Natural killer cell (primary cell): ENCODE data around the gene SMTNL2. TPM values are rescaled to one million over a fixed set of nuclear protein-coding genes. Genes with fewer than 3 reads are reported as not detected.

Experiments used
- ATAC-seq, 3 donors: fragments of 150-1000 bp in 2 of 3; fragments of 200-7000 bp in 1 of 3; cut with Tn5 transposase; 1 replicate in 1 of 3; 2 replicates in 2 of 3; pipeline ENCODE4 v1.10.0; 2021; ENCODE audit warnings: mild to moderate bottlenecking in 2 of 3, moderate library complexity in 2 of 3
- DNase-seq, 2 donors: peaks; one replicate each; pipeline versions ENCODE4 v3.0.0 to v3.0.0-alpha.2; 2013 to 2021; ENCODE audit warnings: mixed read lengths in 1 of 2
- H3K27ac ChIP-seq: one replicate; pipeline ENCODE4 v1.5.1; 2013; ENCODE audit warnings: mild to moderate bottlenecking, low read length
- H3K27me3 ChIP-seq: one replicate; pipeline ENCODE4 v1.6.1; 2013; ENCODE audit warnings: low read length; ENCODE audit not compliant: control insufficient read depth, insufficient read depth
- H3K36me3 ChIP-seq: one replicate; pipeline ENCODE4 v1.6.1; 2013; ENCODE audit warnings: low read length; ENCODE audit not compliant: control insufficient read depth, insufficient read depth
- H3K4me1 ChIP-seq: one replicate; pipeline ENCODE4 v1.6.1; 2013; ENCODE audit warnings: low read length; ENCODE audit not compliant: control insufficient read depth, insufficient read depth
- H3K4me3 ChIP-seq: one replicate; pipeline ENCODE4 v1.5.1; 2013; ENCODE audit warnings: low read length
- H3K9me3 ChIP-seq: one replicate; pipeline ENCODE4 v1.6.1; 2013; ENCODE audit warnings: low read length; ENCODE audit not compliant: control insufficient read depth, insufficient read depth
- H3K27ac Mint-ChIP-seq, 2 donors: one replicate each; pipeline ENCODE4 v1.8.0; 2022; ENCODE audit warnings: mild to moderate bottlenecking in 2 of 2, mixed read lengths in 2 of 2, moderate library complexity in 1 of 2
- H3K27me3 Mint-ChIP-seq, 2 donors: one replicate each; pipeline ENCODE4 v1.8.0; 2022; ENCODE audit warnings: low read depth in 2 of 2, mixed read lengths in 2 of 2
- H3K36me3 Mint-ChIP-seq: one replicate; pipeline ENCODE4 v1.8.0; 2022; ENCODE audit warnings: mixed read lengths
- H3K4me1 Mint-ChIP-seq, 2 donors: one replicate each; pipeline ENCODE4 v1.8.0; 2022; ENCODE audit warnings: mixed read lengths in 2 of 2
- H3K4me3 Mint-ChIP-seq: one replicate; pipeline ENCODE4 v1.8.0; 2022; ENCODE audit warnings: mild to moderate bottlenecking, moderate library complexity, mixed read lengths
- H3K9me3 Mint-ChIP-seq, 2 donors: one replicate each; pipeline ENCODE4 v1.8.0; 2022; ENCODE audit warnings: mixed read lengths in 2 of 2
- CTCF ChIP-seq: fragments of 200-600 bp; IDR thresholded peaks from one replicate; pipeline ENCODE4 v1.8.0; 2022; ENCODE audit warnings: antibody characterized with exemption
- WGBS: methylation state at CpG from one replicate; pipeline ENCODE4 v1.1.7; 2013; ENCODE audit warnings: missing lambda C conversion rate; ENCODE audit not compliant: insufficient coverage; 5-methylcytosine and 5-hydroxymethylcytosine counted together
- intact Hi-C: fragments of 100-400 bp; cut with micrococcal nuclease; formaldehyde crosslinking; loops from one replicate; pipeline ENCODE4 v1.14.2; 2022
- total RNA-seq, 4 donors: library from RNA; stranded (reverse); fragments of 120-200 nt in 1 of 4; gene quantifications; one replicate each; pipeline versions ENCODE4 v1.2.3 to v1.2.4, GENCODE V29; 2013 to 2022

The SMTNL2 gene
- total RNA-seq, 3 donors from 2014 or later (not counting 1 experiment from before 2014, with no cell fraction given), result not detected

GRCh38 chr17:4599505-4600281, 15.4 kb downstream of the SMTNL2 start:
- Histone ChIP-seq H3K27ac (no peak overlapping the region), H3K4me1 (peaks cover 6% of the 10 kb centered on the region), H3K4me3 (no peak overlapping the region), H3K27me3 (no peaks in the 10 kb centered on the region), H3K36me3 (no peaks in the 10 kb centered on the region), H3K9me3 (no peaks in the 10 kb centered on the region)
- Mint-ChIP-seq H3K27me3 (peaks cover 0 to 5% of the 10 kb centered on the region in 2 donors), H3K9me3 (no peaks in the 10 kb centered on the region), H3K4me3 (no peak overlapping the region), H3K4me1 (peaks cover 5% of the 10 kb centered on the region in 2 donors), H3K27ac (no peak overlapping the region), H3K36me3 (no peaks in the 10 kb centered on the region)
- no peak for TF ChIP-seq CTCF
- WGBS, result 81% methylated on average over 25 of the region's 25 CpGs
- ATAC-seq (no peak), DNase-seq (no peak)
- intact Hi-C loops, result no loop called here

- no peak overlapping the region for H3K27ac Mint-ChIP-seq
- intact Hi-C loops, result no loop called here
- no peaks in the 10 kb centered on the region for H3K9me3 Mint-ChIP-seq
- Histone ChIP-seq H3K36me3 (no peaks in the 10 kb centered on the region), H3K4me3 (no peak overlapping the region), H3K27ac (no peak overlapping the region), H3K27me3 (no peaks in the 10 kb centered on the region), H3K9me3 (no peaks in the 10 kb centered on the region), H3K4me1 (no peaks in the 10 kb centered on the region)
- no peak overlapping the region for H3K4me3 Mint-ChIP-seq
- WGBS, result 84% methylated on average over 13 of the region's 13 CpGs
- no peaks in the 10 kb centered on the region for H3K36me3 Mint-ChIP-seq
- H3K4me1 Mint-ChIP-seq, result no peaks in the 10 kb centered on the region
- no peak for DNase-seq
- peaks cover 0 to 5% of the 10 kb centered on the region in 2 donors for H3K27me3 Mint-ChIP-seq
- no peak for ATAC-seq
- TF ChIP-seq CTCF, result no peak
Observed at GRCh38 chr17:4600563-4600962, 16.2 kb downstream of the SMTNL2 start.

GRCh38 chr17:4601326-4601725, 17.0 kb downstream of the SMTNL2 start:
- peaks cover 0 to 5% of the 10 kb centered on the region in 2 donors for H3K27me3 Mint-ChIP-seq
- Histone ChIP-seq H3K4me3 (no peak overlapping the region), H3K36me3 (no peaks in the 10 kb centered on the region), H3K9me3 (no peaks in the 10 kb centered on the region), H3K27me3 (no peaks in the 10 kb centered on the region), H3K27ac (no peak overlapping the region), H3K4me1 (no peaks in the 10 kb centered on the region)
- H3K9me3 Mint-ChIP-seq, result no peaks in the 10 kb centered on the region
- no peak overlapping the region for H3K27ac Mint-ChIP-seq
- DNase-seq (no peak), ATAC-seq (no peak)
- no peak overlapping the region for H3K4me3 Mint-ChIP-seq
- no peaks in the 10 kb centered on the region for H3K4me1 Mint-ChIP-seq
- H3K36me3 Mint-ChIP-seq, result no peaks in the 10 kb centered on the region
- WGBS, result 94% methylated on average over 4 of the region's 4 CpGs
- intact Hi-C loops, result no loop called here
- no peak for TF ChIP-seq CTCF

- no peak for TF ChIP-seq CTCF
- H3K36me3 Mint-ChIP-seq, result no peaks in the 10 kb centered on the region
- intact Hi-C loops, result no loop called here
- H3K9me3 ChIP-seq, result no peaks in the 10 kb centered on the region
- H3K27ac ChIP-seq, result no peak overlapping the region
- H3K36me3 ChIP-seq, result no peaks in the 10 kb centered on the region
- no peaks in the 10 kb centered on the region for H3K4me1 ChIP-seq
- H3K9me3 Mint-ChIP-seq, result no peaks in the 10 kb centered on the region
- no peak overlapping the region for H3K4me3 ChIP-seq
- no peaks in the 10 kb centered on the region for H3K4me1 Mint-ChIP-seq
- H3K27me3 Mint-ChIP-seq, result peaks cover 0 to 5% of the 10 kb centered on the region in 2 donors
- WGBS, result 92% methylated on average over 3 of the region's 5 CpGs
- no peaks in the 10 kb centered on the region for H3K27me3 ChIP-seq
- no peak overlapping the region for H3K4me3 Mint-ChIP-seq
- ATAC-seq (no peak), DNase-seq (no peak)
- no peak overlapping the region for H3K27ac Mint-ChIP-seq
Observed at GRCh38 chr17:4602041-4602440, 17.7 kb downstream of the SMTNL2 start.
